HepG2 (cell line): ENCODE measurements around the gene MISP3. TPM values are rescaled to one million over a fixed set of nuclear protein-coding genes. Genes with fewer than 3 reads are reported as not detected.

Source experiments
- ATAC-seq: fragments of 200-7000 bp; cut with Tn5 transposase; 3 replicates; pipeline ENCODE4 v1.9.1; 2020; ENCODE audit warnings: mild to moderate bottlenecking, moderate library complexity
- BruUV-seq: library from RNA; stranded (reverse); fragments of 400-500 nt; replicated peaks from 2 replicates; lab custom pipeline; 2021; lab: Mats Ljungman, UMichigan
- CTCF ChIA-PET: fragments of 300-600 bp; formaldehyde crosslinking; extraction: SDS; loops from one replicate; lab custom pipeline; 2021; ENCODE audit warnings: low total read pairs, inconsistent platforms, low intra/inter-chr PET ratio; lab: Yijun Ruan, JAX
- POLR2A ChIA-PET: fragments of 350-600 bp; sonication (Branson Sonifier 250); formaldehyde crosslinking; loops from one replicate; lab custom pipeline; 2020; ENCODE audit warnings: antibody characterized with exemption, inconsistent platforms; lab: Yijun Ruan, JAX
- DNase-seq: peaks from one replicate; pipeline ENCODE4 v3.0.0-alpha.2; 2015; ENCODE audit warnings: low spot score
- FAIRE-seq: peaks from 3 replicates; lab custom pipeline; 2011; peaks lifted over from hg19 to GRCh38; lab: Jason Lieb, UNC
- H2AFZ ChIP-seq: one replicate; pipeline ENCODE4 v1.6.1; 2011; ENCODE audit warnings: low read length, inconsistent platforms
- H3K27ac ChIP-seq: fragments of 300-600 bp; 3 replicates; pipeline ENCODE4 v1.8.0; 2011; ENCODE audit warnings: mixed run types, mild to moderate bottlenecking, mixed read lengths, low read length, inconsistent platforms; ENCODE audit not compliant: insufficient read depth; ENCODE audit errors: extremely low read length
- H3K27me3 ChIP-seq, 2 experiments: fragments of 200-600 bp in 1 of 2; 2 replicates in 1 of 2; 3 replicates in 1 of 2; pipeline versions ENCODE4 v1.6.0 to v1.8.0; 2011; ENCODE audit warnings: low read length in 2 of 2, mild to moderate bottlenecking in 2 of 2, moderate library complexity in 2 of 2, inconsistent platforms in 1 of 2; ENCODE audit not compliant: insufficient read depth in 2 of 2, control insufficient read depth in 1 of 2
- H3K36me3 ChIP-seq, 2 experiments: fragments of 200-600 bp in 1 of 2; replicated peaks in 1 of 2; 2 replicates in 1 of 2; 3 replicates in 1 of 2; pipeline versions ENCODE4 v1.5.1 to v1.8.0; 2011; ENCODE audit warnings: low read length in 2 of 2, inconsistent platforms in 1 of 2; ENCODE audit not compliant: insufficient read depth in 2 of 2, control insufficient read depth in 1 of 2
- H3K4me1 ChIP-seq: 2 replicates; pipeline ENCODE4 v1.5.1; 2012; ENCODE audit warnings: low read length, inconsistent platforms; ENCODE audit not compliant: insufficient read depth
- H3K4me2 ChIP-seq: 2 replicates; pipeline ENCODE4 v1.6.0; 2011; ENCODE audit warnings: low read depth, low read length, inconsistent platforms
- H3K4me3 ChIP-seq, 3 experiments: fragments of 200-600 bp in 1 of 3; sonication (generic), shearing (Covaris generic) in 1 of 3; replicated peaks in 1 of 3; 2 replicates each; pipeline ENCODE4 v1.5.1; 2011 to 2016; ENCODE audit warnings: low read length in 3 of 3, inconsistent platforms in 2 of 3, low read depth in 2 of 3, mild to moderate bottlenecking in 2 of 3, control low read depth in 1 of 3, mixed read lengths in 1 of 3; ENCODE audit not compliant: insufficient read depth in 1 of 3
- H3K79me2 ChIP-seq: one replicate; pipeline ENCODE4 v1.6.1; 2011; ENCODE audit warnings: low read length, inconsistent platforms; ENCODE audit not compliant: insufficient read depth
- H3K9ac ChIP-seq: 2 replicates; pipeline ENCODE4 v1.6.0; 2011; ENCODE audit warnings: mild to moderate bottlenecking, low read depth, low read length, inconsistent platforms; ENCODE audit not compliant: insufficient read depth
- H3K9me3 ChIP-seq: 2 replicates; pipeline ENCODE4 v1.5.1; 2012; ENCODE audit warnings: mild to moderate bottlenecking, low read length
- H4K20me1 ChIP-seq: 2 replicates; pipeline ENCODE4 v1.6.0; 2011; ENCODE audit warnings: inconsistent platforms, mild to moderate bottlenecking, low read length, moderate library complexity; ENCODE audit not compliant: insufficient read depth
- CREM ChIP-seq, 2 experiments: sonication (generic) in 1 of 2; formaldehyde crosslinking in 1 of 2; IDR thresholded peaks; 2 replicates each; pipeline versions ENCODE4 v1.4.0 to v1.6.1; 2016 to 2020; ENCODE audit warnings: antibody characterized with exemption in 1 of 2, mild to moderate bottlenecking in 1 of 2, missing genetic modification reagents in 1 of 2
- DPF2 ChIP-seq: sonication (generic); formaldehyde crosslinking; IDR thresholded peaks from 2 replicates; pipeline ENCODE4 v1.4.0; 2020; ENCODE audit warnings: mild to moderate bottlenecking, low read depth, missing genetic modification reagents, borderline replicate concordance
- GATAD1 ChIP-seq: IDR thresholded peaks from 2 replicates; pipeline ENCODE4 v1.6.1; 2016; ENCODE audit warnings: missing genetic modification reagents, missing compliant biosample characterization
- GATAD2A ChIP-seq: IDR thresholded peaks from 2 replicates; pipeline ENCODE4 v1.6.1; 2016
- MED1 ChIP-seq: sonication (generic); formaldehyde crosslinking; IDR thresholded peaks from 2 replicates; pipeline ENCODE4 v1.4.0; 2020; ENCODE audit warnings: missing genetic modification reagents
- MIXL1 ChIP-seq: IDR thresholded peaks from 2 replicates; pipeline ENCODE4 v1.6.1; 2016
- MXI1 ChIP-seq: IDR thresholded peaks from 3 replicates; pipeline ENCODE4 v1.6.1; 2012; ENCODE audit warnings: low read depth, low read length, inconsistent platforms, borderline replicate concordance
- NCOA2 ChIP-seq: sonication (generic); formaldehyde crosslinking; IDR thresholded peaks from 2 replicates; pipeline ENCODE4 v1.8.0; 2022; ENCODE audit warnings: inconsistent platforms
- SOX13 ChIP-seq, 3 experiments: fragments of 450-650 bp in 1 of 3; sonication (generic) in 1 of 3; formaldehyde crosslinking in 1 of 3; IDR thresholded peaks in 2 of 3; conservative IDR thresholded peaks in 1 of 3; 2 replicates each; pipeline versions ENCODE4 v1.5.0 to v1.6.1; 2016 to 2020; ENCODE audit warnings: antibody characterized with exemption in 1 of 3, mild to moderate bottlenecking in 1 of 3, missing compliant biosample characterization in 1 of 3, missing genetic modification reagents in 1 of 3, moderate library complexity in 1 of 3
- YEATS2 ChIP-seq: sonication (generic); formaldehyde crosslinking; IDR thresholded peaks from 2 replicates; pipeline ENCODE4 v1.4.0; 2020; ENCODE audit warnings: missing genetic modification reagents, borderline replicate concordance
- ZFX ChIP-seq: sonication (generic); formaldehyde crosslinking; IDR thresholded peaks from 2 replicates; pipeline ENCODE4 v1.4.0; 2020; ENCODE audit warnings: mild to moderate bottlenecking, low read depth, missing genetic modification reagents, moderate library complexity
- WGBS: methylation state at CpG from one replicate; pipeline ENCODE4 v1.1.6; 2017; ENCODE audit warnings: low lambda C conversion rate; 5-methylcytosine and 5-hydroxymethylcytosine counted together
- in situ Hi-C: cut with HindIII; loops from 2 replicates; pipeline ENCODE4 v1.10.0; 2017; ENCODE audit warnings: low pct_unique_long_range_greater_than_20kb; ENCODE audit not compliant: extremely low pct_ligation_motif_present
- intact Hi-C: fragments of 100-400 bp; cut with micrococcal nuclease; formaldehyde crosslinking; loops from one replicate; pipeline ENCODE4 v1.10.0; 2022; ENCODE audit not compliant: unreplicated experiment
- polyA plus RNA-seq, 8 experiments: library from polyadenylated mRNA; depleted of rRNA in 3 of 8; stranded (reverse) in 7 of 8; unstranded in 1 of 8; fragments of >200 nt; fragmentation: Illumina TruSeq in 4 of 8; extraction: Trizol in 4 of 8; gene quantifications; 2 replicates each; pipeline versions ENCODE4 v1.2.1 to v1.2.3, GENCODE V29; 2011 to 2016; ENCODE audit warnings: low read depth in 4 of 8, missing spikeins in 1 of 8, mixed read lengths in 1 of 8; ENCODE audit not compliant: insufficient read depth in 1 of 8
- total RNA-seq, 5 experiments: library from RNA; depleted of rRNA; stranded (reverse); fragments of >200 nt; fragmentation: Illumina TruSeq; extraction: Trizol; gene quantifications; 2 replicates each; pipeline ENCODE4 v1.2.3, GENCODE V29; 2016; ENCODE audit warnings: low read depth in 1 of 5
- TF ChIP-seq, protein P1 (sequence below): IDR thresholded peaks from 2 replicates; pipeline ENCODE4 v1.6.1; 2016; ENCODE audit warnings: low read depth
- TF ChIP-seq, protein P2 (sequence below): sonication (generic); formaldehyde crosslinking; IDR thresholded peaks from 2 replicates; pipeline ENCODE4 v1.4.0; 2020; ENCODE audit warnings: missing genetic modification reagents, borderline replicate concordance
- TF ChIP-seq, protein P3 (sequence below): sonication (generic); formaldehyde crosslinking; conservative IDR thresholded peaks from 2 replicates; pipeline ENCODE4 v1.4.0; 2020; ENCODE audit warnings: mild to moderate bottlenecking, missing genetic modification reagents, moderate library complexity

Gene MISP3
- total and polyA plus RNA-seq, 2 of the 13 experiments (the other 11 are each of a cell fraction or from before 2014, with no cell fraction given), result 2.5 to 5.4 TPM

DNA sequence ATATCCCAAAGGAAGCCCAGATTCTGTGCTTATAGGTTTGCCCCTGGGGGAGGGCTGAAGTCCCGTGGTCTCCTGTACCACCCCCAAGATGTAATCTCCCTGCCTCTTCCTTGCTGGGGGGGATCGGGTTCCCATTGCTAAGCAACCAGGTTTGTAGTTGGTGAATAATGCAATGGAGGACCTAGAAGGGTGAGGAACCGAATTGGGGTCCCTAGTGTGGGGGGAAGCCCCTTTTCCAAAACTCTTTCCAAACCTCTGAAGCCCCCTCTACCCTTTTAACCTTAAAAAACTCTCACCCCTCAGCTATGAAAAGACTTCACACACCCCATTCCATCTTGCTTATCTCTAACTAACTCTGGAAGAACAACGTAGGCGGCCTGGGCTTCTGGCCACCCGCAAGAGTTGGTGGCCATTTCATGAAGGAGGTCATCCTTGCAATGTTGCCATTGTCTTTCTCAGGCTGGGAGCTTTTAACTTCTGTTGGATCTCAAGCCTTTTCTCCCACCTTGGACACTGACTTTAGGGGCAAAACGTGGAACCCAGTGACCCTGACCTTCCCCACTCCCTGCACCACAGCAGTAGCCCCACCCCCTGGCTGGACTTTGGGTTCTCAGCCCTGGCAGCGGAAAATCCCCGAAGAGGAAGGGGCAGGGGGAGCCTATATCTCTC, 11.4 kb upstream of the MISP3 start:
- 5% methylated on average over 9 of the region's 9 CpGs for WGBS
- H3K9ac ChIP-seq, result peak overlapping the region; percentile 65
- peak overlapping the region; percentile 81 for H3K27ac ChIP-seq
- peaks cover 41% of the 10 kb centered on the region for H3K4me1 ChIP-seq
- DNase-seq (peak; percentile 57), ATAC-seq (peak; percentile 54), FAIRE-seq (peak; percentile 84)
- no peak overlapping the region for H2AFZ ChIP-seq
- no peaks in the 10 kb centered on the region for H4K20me1 ChIP-seq
- intact Hi-C loops (no loop called here), in situ Hi-C loops (loop anchor here (25.0 kb wide), 1 partner anchor 299 kb away; the partner anchor contains the start of genes C19orf53 and MRI1)
- H3K27me3 ChIP-seq, result no peaks in the 10 kb centered on the region
- no peaks in the 10 kb centered on the region for H3K79me2 ChIP-seq
- ChIA-PET CTCF (interaction anchor here (0.6 kb wide), 1 partner anchor 12 kb away, joined by 3 read pairs; no protein-coding TSS in a partner anchor), POLR2A (interaction anchor here (1.1 to 5.7 kb wide), 2 partner anchors 11 to 177 kb away, joined by 3 to 62 read pairs; partner anchors contain the start of gene MISP3)
- BruUV-seq, result TSS peak; percentile 94
- peak overlapping the region; percentile 52 to 73 (median 58) for H3K4me3 ChIP-seq
- peak overlapping the region; percentile 86 for H3K4me2 ChIP-seq
- no peaks in the 10 kb centered on the region for H3K36me3 ChIP-seq
- no peaks in the 10 kb centered on the region for H3K9me3 ChIP-seq
- peak; percentile 57 for TF ChIP-seq NCOA2 (CRISPR knock-in tag)
- peak; percentile 48; the same call in 1 of the 2 replicates for TF ChIP-seq DPF2 (CRISPR knock-in tag)
- no peak for TF ChIP-seq SOX13 (IDR thresholded peaks at IDR 0.05)
- peak in 1 of 2 experiments; percentile 58; a peak in 2 of 4 replicates for TF ChIP-seq SOX13 (CRISPR knock-in tag; conservative IDR thresholded peaks at IDR 0.05 in 1 of 2, IDR thresholded peaks at IDR 0.05 in 1 of 2)
- no peak for TF ChIP-seq YEATS2 (CRISPR knock-in tag)
- TF ChIP-seq, protein P1, sequence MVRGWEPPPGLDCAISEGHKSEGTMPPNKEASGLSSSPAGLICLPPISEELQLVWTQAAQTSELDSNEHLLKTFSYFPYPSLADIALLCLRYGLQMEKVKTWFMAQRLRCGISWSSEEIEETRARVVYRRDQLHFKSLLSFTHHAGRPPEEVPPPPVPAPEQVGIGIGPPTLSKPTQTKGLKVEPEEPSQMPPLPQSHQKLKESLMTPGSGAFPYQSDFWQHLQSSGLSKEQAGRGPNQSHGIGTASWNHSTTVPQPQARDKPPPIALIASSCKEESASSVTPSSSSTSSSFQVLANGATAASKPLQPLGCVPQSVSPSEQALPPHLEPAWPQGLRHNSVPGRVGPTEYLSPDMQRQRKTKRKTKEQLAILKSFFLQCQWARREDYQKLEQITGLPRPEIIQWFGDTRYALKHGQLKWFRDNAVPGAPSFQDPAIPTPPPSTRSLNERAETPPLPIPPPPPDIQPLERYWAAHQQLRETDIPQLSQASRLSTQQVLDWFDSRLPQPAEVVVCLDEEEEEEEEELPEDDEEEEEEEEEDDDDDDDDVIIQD (CRISPR knock-in tag), result peak; percentile 61; the same call in 1 of the 2 replicates
- TF ChIP-seq MED1 (CRISPR knock-in tag), result 0 out of 2 replicates have a peak, but pooled peaks have one; percentile 46
- TF ChIP-seq, protein P2, sequence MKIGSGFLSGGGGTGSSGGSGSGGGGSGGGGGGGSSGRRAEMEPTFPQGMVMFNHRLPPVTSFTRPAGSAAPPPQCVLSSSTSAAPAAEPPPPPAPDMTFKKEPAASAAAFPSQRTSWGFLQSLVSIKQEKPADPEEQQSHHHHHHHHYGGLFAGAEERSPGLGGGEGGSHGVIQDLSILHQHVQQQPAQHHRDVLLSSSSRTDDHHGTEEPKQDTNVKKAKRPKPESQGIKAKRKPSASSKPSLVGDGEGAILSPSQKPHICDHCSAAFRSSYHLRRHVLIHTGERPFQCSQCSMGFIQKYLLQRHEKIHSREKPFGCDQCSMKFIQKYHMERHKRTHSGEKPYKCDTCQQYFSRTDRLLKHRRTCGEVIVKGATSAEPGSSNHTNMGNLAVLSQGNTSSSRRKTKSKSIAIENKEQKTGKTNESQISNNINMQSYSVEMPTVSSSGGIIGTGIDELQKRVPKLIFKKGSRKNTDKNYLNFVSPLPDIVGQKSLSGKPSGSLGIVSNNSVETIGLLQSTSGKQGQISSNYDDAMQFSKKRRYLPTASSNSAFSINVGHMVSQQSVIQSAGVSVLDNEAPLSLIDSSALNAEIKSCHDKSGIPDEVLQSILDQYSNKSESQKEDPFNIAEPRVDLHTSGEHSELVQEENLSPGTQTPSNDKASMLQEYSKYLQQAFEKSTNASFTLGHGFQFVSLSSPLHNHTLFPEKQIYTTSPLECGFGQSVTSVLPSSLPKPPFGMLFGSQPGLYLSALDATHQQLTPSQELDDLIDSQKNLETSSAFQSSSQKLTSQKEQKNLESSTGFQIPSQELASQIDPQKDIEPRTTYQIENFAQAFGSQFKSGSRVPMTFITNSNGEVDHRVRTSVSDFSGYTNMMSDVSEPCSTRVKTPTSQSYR (CRISPR knock-in tag), result peak; percentile 80; the same call in 1 of the 2 replicates
- peak; percentile 57; the same call in 1 of the 2 replicates for TF ChIP-seq CREM (IDR thresholded peaks at IDR 0.05)
- TF ChIP-seq CREM (CRISPR knock-in tag; IDR thresholded peaks at IDR 0.05), result no peak
- peak; percentile 78 for TF ChIP-seq GATAD2A (CRISPR knock-in tag)
- peak; percentile 33 for TF ChIP-seq ZFX (CRISPR knock-in tag)
- TF ChIP-seq GATAD1 (CRISPR knock-in tag), result peak; percentile 26; the same call in 1 of the 2 replicates
- peak; percentile 24; the same call in 1 of the 3 replicates for TF ChIP-seq MXI1
- 0 out of 2 replicates have a peak, but pooled peaks have one; percentile 23 for TF ChIP-seq MIXL1
- TF ChIP-seq, protein P3, sequence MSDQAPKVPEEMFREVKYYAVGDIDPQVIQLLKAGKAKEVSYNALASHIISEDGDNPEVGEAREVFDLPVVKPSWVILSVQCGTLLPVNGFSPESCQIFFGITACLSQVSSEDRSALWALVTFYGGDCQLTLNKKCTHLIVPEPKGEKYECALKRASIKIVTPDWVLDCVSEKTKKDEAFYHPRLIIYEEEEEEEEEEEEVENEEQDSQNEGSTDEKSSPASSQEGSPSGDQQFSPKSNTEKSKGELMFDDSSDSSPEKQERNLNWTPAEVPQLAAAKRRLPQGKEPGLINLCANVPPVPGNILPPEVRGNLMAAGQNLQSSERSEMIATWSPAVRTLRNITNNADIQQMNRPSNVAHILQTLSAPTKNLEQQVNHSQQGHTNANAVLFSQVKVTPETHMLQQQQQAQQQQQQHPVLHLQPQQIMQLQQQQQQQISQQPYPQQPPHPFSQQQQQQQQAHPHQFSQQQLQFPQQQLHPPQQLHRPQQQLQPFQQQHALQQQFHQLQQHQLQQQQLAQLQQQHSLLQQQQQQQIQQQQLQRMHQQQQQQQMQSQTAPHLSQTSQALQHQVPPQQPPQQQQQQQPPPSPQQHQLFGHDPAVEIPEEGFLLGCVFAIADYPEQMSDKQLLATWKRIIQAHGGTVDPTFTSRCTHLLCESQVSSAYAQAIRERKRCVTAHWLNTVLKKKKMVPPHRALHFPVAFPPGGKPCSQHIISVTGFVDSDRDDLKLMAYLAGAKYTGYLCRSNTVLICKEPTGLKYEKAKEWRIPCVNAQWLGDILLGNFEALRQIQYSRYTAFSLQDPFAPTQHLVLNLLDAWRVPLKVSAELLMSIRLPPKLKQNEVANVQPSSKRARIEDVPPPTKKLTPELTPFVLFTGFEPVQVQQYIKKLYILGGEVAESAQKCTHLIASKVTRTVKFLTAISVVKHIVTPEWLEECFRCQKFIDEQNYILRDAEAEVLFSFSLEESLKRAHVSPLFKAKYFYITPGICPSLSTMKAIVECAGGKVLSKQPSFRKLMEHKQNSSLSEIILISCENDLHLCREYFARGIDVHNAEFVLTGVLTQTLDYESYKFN, result peak; percentile 92
